Measurements from ENCODE around the gene DGKI.

The DGKI gene

DNA sequence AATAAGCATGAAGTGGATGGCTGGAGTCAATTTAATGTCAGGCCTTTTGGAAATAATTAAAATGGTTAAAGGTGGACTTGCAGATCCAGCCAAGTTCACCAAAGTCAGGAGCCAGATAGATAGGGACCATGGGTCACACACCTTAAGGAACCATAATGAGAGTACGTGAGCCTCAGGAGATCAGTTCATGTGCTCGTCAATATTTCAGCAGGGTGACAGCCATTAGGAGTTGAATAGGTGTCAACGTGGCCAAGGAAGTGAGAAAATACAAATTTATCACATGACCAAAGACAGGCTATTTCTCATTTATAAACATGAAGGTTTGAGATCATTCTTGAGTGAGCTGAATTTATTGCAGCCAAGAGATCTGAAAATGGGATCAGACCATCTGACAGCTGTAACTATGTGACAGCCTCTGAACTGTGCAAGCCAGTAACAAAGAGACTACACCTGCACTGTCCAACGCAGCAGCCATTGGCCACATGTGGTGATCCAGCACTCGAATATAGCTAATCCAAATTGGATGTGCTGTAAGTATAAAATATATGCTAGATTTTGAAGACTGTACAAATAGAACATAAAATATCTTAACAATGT lies 253.6 kb downstream of the DGKI start:
- Histone ChIP-seq H3K4me3 (ENCODE audit: low read length) (no peak overlapping the region), H3K4me2 (ENCODE audit: low read length) (peak overlapping the region; percentile 22; the same call in 1 of the 2 replicates), H3K36me3 (replicated peaks; ENCODE audit: low read depth, low read length) (no peaks in the 10 kb centered on the region), H2AFZ (ENCODE audit: low read depth, low read length) (peak overlapping the region; percentile 90), H4K20me1 (ENCODE audit: insufficient read depth, low read length) (no peaks in the 10 kb centered on the region), H3K27ac (ENCODE audit: low read length) (no peak overlapping the region), H3K27me3 (ENCODE audit: low read depth, low read length) (peaks cover 26% of the 10 kb centered on the region), H3K79me2 (ENCODE audit: low read length) (no peaks in the 10 kb centered on the region), H3K9me3 (ENCODE audit: insufficient read depth, low read length) (no peaks in the 10 kb centered on the region), H3K4me1 (ENCODE audit: low read length) (peaks cover 4% of the 10 kb centered on the region; the same call in 1 of the 2 replicates), H3K9ac (ENCODE audit: low read length) (no peak overlapping the region)
- no peak for TF ChIP-seq EZH2phosphoT487 (IDR thresholded peaks at IDR 0.05; ENCODE audit: low read depth)
- TF ChIP-seq, protein P1, sequence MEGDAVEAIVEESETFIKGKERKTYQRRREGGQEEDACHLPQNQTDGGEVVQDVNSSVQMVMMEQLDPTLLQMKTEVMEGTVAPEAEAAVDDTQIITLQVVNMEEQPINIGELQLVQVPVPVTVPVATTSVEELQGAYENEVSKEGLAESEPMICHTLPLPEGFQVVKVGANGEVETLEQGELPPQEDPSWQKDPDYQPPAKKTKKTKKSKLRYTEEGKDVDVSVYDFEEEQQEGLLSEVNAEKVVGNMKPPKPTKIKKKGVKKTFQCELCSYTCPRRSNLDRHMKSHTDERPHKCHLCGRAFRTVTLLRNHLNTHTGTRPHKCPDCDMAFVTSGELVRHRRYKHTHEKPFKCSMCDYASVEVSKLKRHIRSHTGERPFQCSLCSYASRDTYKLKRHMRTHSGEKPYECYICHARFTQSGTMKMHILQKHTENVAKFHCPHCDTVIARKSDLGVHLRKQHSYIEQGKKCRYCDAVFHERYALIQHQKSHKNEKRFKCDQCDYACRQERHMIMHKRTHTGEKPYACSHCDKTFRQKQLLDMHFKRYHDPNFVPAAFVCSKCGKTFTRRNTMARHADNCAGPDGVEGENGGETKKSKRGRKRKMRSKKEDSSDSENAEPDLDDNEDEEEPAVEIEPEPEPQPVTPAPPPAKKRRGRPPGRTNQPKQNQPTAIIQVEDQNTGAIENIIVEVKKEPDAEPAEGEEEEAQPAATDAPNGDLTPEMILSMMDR (IDR thresholded peaks at IDR 0.05; ENCODE audit: low read depth, low read length): no peak

DNA sequence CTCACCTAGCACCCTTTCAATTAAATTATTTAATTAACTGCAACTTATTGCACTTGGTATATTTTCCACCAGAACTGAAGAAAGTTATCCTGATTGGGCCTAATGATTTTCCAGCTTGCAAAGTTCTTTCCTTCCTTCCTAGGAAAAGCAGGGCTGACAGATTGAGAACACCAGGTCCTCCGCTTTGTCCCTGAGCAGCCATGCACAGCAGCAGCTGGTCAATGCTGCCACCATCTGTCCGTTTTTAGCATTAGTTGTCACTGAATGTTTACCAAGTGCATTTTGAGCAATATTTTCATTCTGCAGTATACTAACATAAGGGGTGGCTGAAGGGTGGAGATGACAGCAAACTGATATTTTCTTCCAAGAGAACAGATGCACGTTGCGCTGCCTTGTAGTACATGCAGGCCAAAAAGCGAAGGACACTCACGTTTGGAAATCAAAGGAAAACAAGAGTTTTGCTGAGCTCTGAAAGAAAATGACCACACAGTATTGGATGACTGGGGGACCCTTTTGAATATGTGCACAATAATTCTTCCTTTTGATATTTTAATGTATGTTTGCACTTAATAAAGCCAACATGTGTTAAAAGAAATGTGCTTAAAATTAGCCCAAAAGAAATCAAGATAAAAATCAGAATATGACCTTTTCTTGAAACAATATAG lies 254.4 kb downstream of the DGKI start:
- Histone ChIP-seq H3K4me3 (ENCODE audit: low read length) (no peak overlapping the region), H3K36me3 (replicated peaks; ENCODE audit: low read depth, low read length) (no peaks in the 10 kb centered on the region), H3K4me2 (ENCODE audit: low read length) (no peak overlapping the region), H3K9ac (ENCODE audit: low read length) (no peak overlapping the region), H3K9me3 (ENCODE audit: insufficient read depth, low read length) (no peaks in the 10 kb centered on the region), H2AFZ (ENCODE audit: low read depth, low read length) (no peak overlapping the region), H3K27me3 (ENCODE audit: low read depth, low read length) (peaks cover 22% of the 10 kb centered on the region), H3K79me2 (ENCODE audit: low read length) (no peaks in the 10 kb centered on the region), H3K27ac (ENCODE audit: low read length) (no peak overlapping the region), H4K20me1 (ENCODE audit: insufficient read depth, low read length) (no peaks in the 10 kb centered on the region), H3K4me1 (ENCODE audit: low read length) (peaks cover 4% of the 10 kb centered on the region; the same call in 1 of the 2 replicates)
- no peak for TF ChIP-seq EZH2phosphoT487 (IDR thresholded peaks at IDR 0.05; ENCODE audit: low read depth)
- TF ChIP-seq, protein P1 (IDR thresholded peaks at IDR 0.05; ENCODE audit: low read depth, low read length): peak; percentile 78

DNA sequence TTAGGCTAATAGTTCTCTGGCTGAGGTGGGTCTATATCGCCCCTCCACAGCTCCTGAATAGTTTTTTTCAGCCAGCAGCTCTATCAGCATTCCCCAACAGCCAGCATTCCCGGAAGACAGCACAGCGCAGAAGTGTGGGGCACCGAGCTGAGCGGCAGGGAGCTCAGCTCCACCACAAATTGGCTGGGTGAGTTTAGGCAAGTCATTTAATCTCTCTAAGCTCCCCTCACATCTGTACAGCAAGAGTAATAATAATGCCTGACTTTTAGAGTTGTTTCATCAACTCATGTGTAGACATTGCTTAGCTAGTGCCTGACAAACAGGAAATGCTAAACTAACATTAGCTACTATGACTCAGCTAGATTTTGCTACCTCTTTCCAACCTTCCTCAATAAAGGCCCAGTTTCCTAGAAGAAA lies 255.3 kb downstream of the DGKI start:
- no peak overlapping the region for H3K4me3 ChIP-seq (ENCODE audit: low read length)
- no peak overlapping the region for H3K27ac ChIP-seq (ENCODE audit: low read length)
- H3K9ac ChIP-seq (ENCODE audit: low read length): no peak overlapping the region
- no peaks in the 10 kb centered on the region for H3K9me3 ChIP-seq (ENCODE audit: insufficient read depth, low read length)
- H3K4me2 ChIP-seq (ENCODE audit: low read length): no peak overlapping the region
- no peaks in the 10 kb centered on the region for H4K20me1 ChIP-seq (ENCODE audit: insufficient read depth, low read length)
- no peaks in the 10 kb centered on the region for H3K36me3 ChIP-seq (replicated peaks; ENCODE audit: low read depth, low read length)
- TF ChIP-seq EZH2phosphoT487 (IDR thresholded peaks at IDR 0.05; ENCODE audit: low read depth): no peak
- TF ChIP-seq, protein P1 (IDR thresholded peaks at IDR 0.05; ENCODE audit: low read depth, low read length): no peak
- H2AFZ ChIP-seq (ENCODE audit: low read depth, low read length): no peak overlapping the region
- H3K4me1 ChIP-seq (ENCODE audit: low read length): peaks cover 4% of the 10 kb centered on the region; the same call in 1 of the 2 replicates
- H3K79me2 ChIP-seq (ENCODE audit: low read length): no peaks in the 10 kb centered on the region
- peaks cover 22% of the 10 kb centered on the region for H3K27me3 ChIP-seq (ENCODE audit: low read depth, low read length)

DNA sequence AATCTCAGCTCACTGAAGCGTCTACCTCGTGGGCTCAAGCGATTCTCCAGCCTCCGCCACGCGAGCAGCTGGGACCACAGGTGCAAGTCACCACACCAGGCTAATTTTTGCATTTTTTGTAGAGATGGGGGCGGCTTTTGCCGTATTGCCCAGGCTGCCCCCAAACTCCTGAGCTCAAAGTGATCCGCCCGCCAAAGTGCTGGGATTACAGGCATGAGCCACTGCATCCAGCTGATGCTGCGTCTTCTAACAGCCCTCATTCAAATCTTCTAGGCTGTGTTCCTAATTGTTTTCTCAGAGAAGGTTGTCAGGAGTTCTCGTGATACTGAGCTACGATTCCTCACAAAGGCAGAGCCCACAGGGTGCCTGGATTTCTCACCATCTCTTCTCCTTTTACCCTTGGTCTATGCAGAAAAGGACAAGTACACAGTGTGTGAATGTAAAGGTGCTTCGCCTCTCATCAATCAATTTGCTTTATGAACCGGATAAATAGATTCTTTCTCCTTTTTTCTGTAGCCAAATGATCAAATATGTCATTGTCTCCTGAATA lies 255.9 kb downstream of the DGKI start:
- Histone ChIP-seq H3K36me3 (replicated peaks; ENCODE audit: low read depth, low read length) (no peaks in the 10 kb centered on the region), H3K4me3 (ENCODE audit: low read length) (no peak overlapping the region), H3K27me3 (ENCODE audit: low read depth, low read length) (peaks cover 22% of the 10 kb centered on the region), H4K20me1 (ENCODE audit: insufficient read depth, low read length) (no peaks in the 10 kb centered on the region), H3K9ac (ENCODE audit: low read length) (no peak overlapping the region), H3K79me2 (ENCODE audit: low read length) (no peaks in the 10 kb centered on the region), H3K4me2 (ENCODE audit: low read length) (no peak overlapping the region), H2AFZ (ENCODE audit: low read depth, low read length) (no peak overlapping the region), H3K9me3 (ENCODE audit: insufficient read depth, low read length) (no peaks in the 10 kb centered on the region), H3K4me1 (ENCODE audit: low read length) (peaks cover 4% of the 10 kb centered on the region; the same call in 1 of the 2 replicates), H3K27ac (ENCODE audit: low read length) (no peak overlapping the region)
- TF ChIP-seq, protein P1 (IDR thresholded peaks at IDR 0.05; ENCODE audit: low read depth, low read length): no peak
- TF ChIP-seq EZH2phosphoT487 (IDR thresholded peaks at IDR 0.05; ENCODE audit: low read depth): no peak
